ENCODE results near the gene VSTM4. TPM values are rescaled to one million over a fixed set of nuclear protein-coding genes. Genes with fewer than 3 reads are reported as not detected.

The VSTM4 gene
- polyA plus RNA-seq, 3 donors = 13.4 to 16.6 (median 15.9) TPM

GRCh38 chr10:49096890-49097445 lies 18.4 kb downstream of the VSTM4 start:
- DNase-seq (ENCODE audit: low read depth in 3 of 3, low spot score in 2 of 3) = no peak

GRCh38 chr10:49094646-49095045 lies 20.7 kb downstream of the VSTM4 start:
- DNase-seq (ENCODE audit: low read depth in 3 of 3, low spot score in 2 of 3) = no peak

GRCh38 chr10:49093922-49094321 lies 21.4 kb downstream of the VSTM4 start:
- DNase-seq (ENCODE audit: low read depth in 3 of 3, low spot score in 2 of 3) = no peak

- no peak for DNase-seq (ENCODE audit: low read depth in 3 of 3, low spot score in 2 of 3)
Observed at GRCh38 chr10:49092477-49092876, 22.8 kb downstream of the VSTM4 start.

- DNase-seq (ENCODE audit: low read depth in 3 of 3, low spot score in 2 of 3) = no peak
Observed at GRCh38 chr10:49091450-49092210, 23.7 kb downstream of the VSTM4 start.

- no peak for DNase-seq (ENCODE audit: low read depth in 3 of 3, low spot score in 2 of 3)
Observed at GRCh38 chr10:49090696-49091380, 24.5 kb downstream of the VSTM4 start.

- no peak for DNase-seq (ENCODE audit: low read depth in 3 of 3, low spot score in 2 of 3)
Observed at GRCh38 chr10:49090189-49090575, 25.1 kb downstream of the VSTM4 start.

- no peak for DNase-seq (ENCODE audit: low read depth in 3 of 3, low spot score in 2 of 3)
Observed at GRCh38 chr10:49089557-49090188, 25.6 kb downstream of the VSTM4 start.

- DNase-seq (ENCODE audit: low read depth in 3 of 3, low spot score in 2 of 3) = no peak
Observed at GRCh38 chr10:49089152-49089551, 26.2 kb downstream of the VSTM4 start.

- no peak for DNase-seq (ENCODE audit: low read depth in 3 of 3, low spot score in 2 of 3)
Observed at GRCh38 chr10:49086889-49087288, 28.4 kb downstream of the VSTM4 start.

GRCh38 chr10:49083261-49083660 lies 32.1 kb downstream of the VSTM4 start:
- no peak for DNase-seq (ENCODE audit: low read depth in 3 of 3, low spot score in 2 of 3)

GRCh38 chr10:49082766-49083165 lies 32.6 kb downstream of the VSTM4 start:
- no peak for DNase-seq (ENCODE audit: low read depth in 3 of 3, low spot score in 2 of 3)

GRCh38 chr10:49081547-49082275 lies 33.6 kb downstream of the VSTM4 start:
- DNase-seq (ENCODE audit: low read depth in 3 of 3, low spot score in 2 of 3) = no peak

- no peak for DNase-seq (ENCODE audit: low read depth in 3 of 3, low spot score in 2 of 3)
Observed at GRCh38 chr10:49080965-49081364, 34.4 kb downstream of the VSTM4 start.

- no peak for DNase-seq (ENCODE audit: low read depth in 3 of 3, low spot score in 2 of 3)
Observed at GRCh38 chr10:49080071-49080470, 35.3 kb downstream of the VSTM4 start.

GRCh38 chr10:49079499-49079898 lies 35.8 kb downstream of the VSTM4 start:
- DNase-seq (ENCODE audit: low read depth in 3 of 3, low spot score in 2 of 3) = no peak

GRCh38 chr10:49079072-49079471 lies 36.2 kb downstream of the VSTM4 start:
- DNase-seq (ENCODE audit: low read depth in 3 of 3, low spot score in 2 of 3) = no peak

GRCh38 chr10:49078433-49078832 lies 36.9 kb downstream of the VSTM4 start:
- no peak for DNase-seq (ENCODE audit: low read depth in 3 of 3, low spot score in 2 of 3)

GRCh38 chr10:49076741-49077521 lies 38.4 kb downstream of the VSTM4 start:
- DNase-seq (ENCODE audit: low read depth in 3 of 3, low spot score in 2 of 3) = no peak

GRCh38 chr10:49076319-49076718 lies 39.0 kb downstream of the VSTM4 start:
- no peak for DNase-seq (ENCODE audit: low read depth in 3 of 3, low spot score in 2 of 3)
